HG02885 (cell line): ENCODE measurements around the gene SOS1.

Experiments used
- ATAC-seq: cut with Tn5 transposase; IDR thresholded peaks from one replicate; pipeline ENCODE4 v1.9.1; 2021; ENCODE audit warnings: mild to moderate bottlenecking; ENCODE audit not compliant: unreplicated experiment, poor library complexity

The SOS1 gene

DNA sequence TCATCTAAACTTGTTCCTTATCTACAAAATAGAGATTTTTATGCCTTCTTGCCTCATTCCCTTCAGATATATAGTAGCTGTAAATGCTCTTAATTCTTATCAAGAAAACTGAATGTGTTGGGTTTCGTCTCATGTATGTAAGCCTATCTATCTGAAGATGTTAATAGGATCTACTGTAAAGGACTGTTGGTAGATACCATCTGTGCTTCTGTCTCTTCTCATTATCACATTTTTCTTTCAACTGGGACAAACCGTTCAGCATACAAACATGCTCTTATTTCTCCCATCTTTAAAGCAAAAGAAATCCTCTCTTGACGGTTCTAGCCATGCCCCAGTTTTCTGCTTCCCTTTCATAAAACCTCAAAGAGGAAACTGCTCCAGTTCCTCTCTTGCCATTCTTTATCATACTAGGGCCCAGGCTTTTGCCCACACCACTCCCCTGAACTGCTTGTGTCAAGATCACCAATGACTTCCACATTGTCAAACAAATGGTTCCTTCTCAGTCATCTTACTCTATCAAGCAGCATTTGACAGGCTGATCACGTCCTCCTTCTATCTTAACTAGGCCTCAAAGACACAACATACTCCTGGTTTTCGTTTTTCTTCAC is 142.5 kb downstream of the SOS1 start:
- ATAC-seq, result no peak

DNA sequence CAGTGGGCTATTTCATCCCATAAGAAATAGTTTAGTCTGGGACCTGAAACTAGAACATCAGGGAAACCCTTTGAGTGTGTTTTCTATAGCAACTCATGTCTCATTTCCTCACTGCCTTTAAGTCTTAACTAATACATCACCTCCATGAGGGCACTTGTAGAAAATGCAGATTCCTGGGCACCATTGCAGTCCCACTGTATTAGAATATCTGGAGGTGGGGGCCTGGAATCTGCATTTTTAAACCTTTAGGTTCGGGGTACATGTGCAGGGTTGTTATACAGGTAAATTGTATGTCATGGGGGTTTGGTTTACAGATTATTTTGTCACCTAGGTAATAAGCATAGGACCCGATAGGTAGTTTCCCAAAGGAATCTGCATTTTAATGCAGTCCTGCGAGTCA is 143.8 kb downstream of the SOS1 start:
- ATAC-seq, result no peak

DNA sequence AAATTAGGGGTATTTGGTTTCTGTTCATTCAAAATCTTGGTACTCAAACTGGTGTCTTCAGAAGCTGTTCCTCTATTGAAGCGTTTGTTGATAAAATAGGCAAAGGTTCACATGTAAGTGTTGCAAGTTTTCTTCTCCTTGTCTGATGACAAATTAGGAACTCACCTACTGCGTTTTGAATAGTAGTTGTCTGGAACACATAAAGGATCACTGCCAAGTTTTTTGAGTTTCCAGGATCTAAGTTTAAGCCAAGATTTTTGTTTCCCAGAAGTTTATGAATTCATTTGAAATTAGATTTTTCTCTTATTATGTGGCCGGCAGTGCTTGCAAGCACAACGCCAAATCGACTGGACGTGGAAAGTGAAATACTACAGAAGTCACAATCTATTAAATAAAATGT is 145.8 kb downstream of the SOS1 start:
- ATAC-seq, result no peak

DNA sequence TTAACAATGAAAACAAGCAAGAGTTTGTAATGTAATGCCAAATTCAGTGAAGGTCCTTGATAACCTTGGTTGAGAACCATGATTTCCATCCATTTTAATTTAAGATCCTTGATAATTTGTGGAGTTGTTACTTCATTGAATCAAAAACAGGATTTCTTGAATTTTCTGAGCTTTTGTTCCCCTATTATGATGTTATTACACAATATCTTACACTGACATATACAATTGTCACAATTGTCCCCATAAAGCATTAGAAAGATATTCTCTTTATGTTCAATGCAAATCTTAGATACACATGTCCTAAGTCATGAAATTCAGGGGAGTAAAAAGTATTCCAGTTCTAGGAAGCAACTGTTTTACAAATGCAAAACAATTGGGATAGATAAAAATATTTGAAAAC is 147.6 kb downstream of the SOS1 start:
- no peak for ATAC-seq

DNA sequence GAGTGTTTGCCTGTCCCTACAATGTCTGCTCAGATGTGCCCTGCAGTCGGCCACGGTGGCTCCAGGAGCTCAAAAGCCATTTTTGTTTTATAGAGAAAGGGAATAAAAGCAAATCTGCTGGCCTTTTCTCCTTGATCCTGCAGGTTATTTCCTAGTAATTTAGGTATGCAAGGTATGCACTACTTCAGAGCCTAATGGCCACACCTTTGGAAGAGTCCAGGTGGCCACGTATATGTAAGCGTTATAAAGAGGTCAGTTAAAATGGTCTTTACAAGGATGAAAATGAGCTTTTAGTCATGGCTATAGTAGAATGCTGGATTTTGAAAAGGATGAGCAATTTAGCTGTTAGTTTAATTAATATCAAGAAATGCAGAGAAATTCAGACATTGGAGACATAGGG is 149.5 kb downstream of the SOS1 start:
- ATAC-seq, result no peak

DNA sequence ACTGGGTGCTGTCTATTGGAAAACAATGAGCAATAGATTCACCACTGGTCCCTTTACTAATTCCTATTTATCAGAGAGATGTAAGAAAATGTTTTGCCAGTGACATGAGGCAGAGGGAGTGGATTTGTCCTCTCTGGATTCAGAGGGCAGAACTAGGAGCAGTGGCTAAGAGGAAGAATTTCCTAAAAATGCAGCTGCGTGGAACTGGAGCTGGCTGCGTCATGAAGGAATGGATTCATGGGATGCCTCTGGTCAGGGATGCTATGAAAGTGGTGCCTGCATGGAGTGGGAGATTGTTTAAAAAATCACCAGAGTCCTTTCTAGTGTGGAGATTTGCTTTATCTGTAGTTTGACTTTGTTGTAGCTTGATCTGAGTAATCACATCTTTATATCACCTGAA is 152.8 kb downstream of the SOS1 start:
- ATAC-seq, result no peak

DNA sequence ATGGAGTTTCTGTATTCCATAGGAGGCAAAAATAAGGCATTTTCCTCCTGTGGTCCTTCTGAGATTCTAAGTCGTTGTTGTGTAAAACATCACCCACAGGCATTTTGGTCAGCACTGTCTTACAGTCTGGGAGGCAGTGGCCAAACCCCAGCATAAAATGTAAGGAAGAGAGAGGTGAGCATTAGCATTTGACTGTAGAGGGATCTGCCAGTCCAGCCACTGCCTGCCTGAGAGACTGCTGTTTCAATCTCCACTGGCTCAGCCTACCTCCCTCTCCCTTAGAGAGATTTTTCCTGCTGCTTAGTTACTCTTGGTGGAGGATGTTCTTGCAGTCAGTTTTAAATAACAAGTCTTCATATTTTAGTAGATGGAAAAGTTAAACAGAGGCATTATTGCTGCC is 154.2 kb downstream of the SOS1 start:
- ATAC-seq, result no peak

DNA sequence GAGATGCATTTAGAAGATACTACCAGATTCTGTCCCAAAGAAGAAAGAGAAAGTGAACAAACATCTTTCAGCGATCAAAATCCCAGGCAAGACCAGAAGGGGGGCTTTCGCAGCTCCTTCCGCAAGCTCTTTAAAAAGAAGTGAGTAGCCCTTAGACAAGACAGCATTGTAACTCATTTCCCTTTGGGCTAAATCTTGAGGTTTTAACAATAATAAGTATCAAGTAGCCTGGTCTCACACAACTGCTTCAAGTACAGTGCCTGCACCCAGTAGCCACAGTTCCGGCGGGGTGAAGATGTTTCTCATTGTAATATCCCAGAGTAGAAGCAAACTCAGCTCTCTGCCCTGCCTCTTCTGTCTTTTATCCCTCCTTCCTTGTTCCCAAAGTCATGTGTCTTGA is 154.8 kb downstream of the SOS1 start:
- ATAC-seq, result no peak

DNA sequence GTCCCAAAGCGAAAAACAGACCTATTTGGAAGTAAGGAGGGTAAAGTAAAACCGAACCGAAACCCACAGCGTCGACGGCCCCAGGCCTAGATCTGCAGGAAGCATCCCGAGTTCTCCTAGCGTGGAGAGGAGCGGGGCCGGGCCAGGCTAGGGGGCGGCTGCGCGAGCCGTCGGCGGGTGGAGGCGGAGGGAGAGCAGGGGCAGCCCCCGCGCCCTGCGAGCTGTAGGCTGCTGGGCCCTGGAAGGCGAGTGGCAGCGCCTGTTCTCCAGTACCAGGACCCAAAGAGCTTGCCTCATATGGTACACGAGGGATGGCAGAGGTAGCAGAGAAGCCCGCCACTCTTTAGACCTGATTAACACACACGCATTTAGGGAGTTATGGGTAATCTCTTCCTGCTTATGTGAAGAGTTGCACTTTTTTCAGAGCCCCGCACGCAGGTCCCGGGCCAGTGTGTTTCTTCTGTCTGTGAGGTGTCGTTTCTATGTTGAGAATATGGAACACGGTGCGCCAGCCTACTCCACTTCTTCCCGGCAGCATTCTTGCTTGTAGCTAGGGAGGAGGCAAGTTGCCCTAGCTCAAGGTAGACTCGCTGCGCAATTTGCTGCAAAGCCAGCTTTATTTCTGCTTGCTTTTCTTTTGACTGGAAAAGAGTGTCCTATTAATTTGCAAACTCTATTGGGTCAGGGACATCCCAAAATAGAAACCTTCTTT is 160.1 kb downstream of the SOS1 start:
- peak; percentile 61 for ATAC-seq

DNA sequence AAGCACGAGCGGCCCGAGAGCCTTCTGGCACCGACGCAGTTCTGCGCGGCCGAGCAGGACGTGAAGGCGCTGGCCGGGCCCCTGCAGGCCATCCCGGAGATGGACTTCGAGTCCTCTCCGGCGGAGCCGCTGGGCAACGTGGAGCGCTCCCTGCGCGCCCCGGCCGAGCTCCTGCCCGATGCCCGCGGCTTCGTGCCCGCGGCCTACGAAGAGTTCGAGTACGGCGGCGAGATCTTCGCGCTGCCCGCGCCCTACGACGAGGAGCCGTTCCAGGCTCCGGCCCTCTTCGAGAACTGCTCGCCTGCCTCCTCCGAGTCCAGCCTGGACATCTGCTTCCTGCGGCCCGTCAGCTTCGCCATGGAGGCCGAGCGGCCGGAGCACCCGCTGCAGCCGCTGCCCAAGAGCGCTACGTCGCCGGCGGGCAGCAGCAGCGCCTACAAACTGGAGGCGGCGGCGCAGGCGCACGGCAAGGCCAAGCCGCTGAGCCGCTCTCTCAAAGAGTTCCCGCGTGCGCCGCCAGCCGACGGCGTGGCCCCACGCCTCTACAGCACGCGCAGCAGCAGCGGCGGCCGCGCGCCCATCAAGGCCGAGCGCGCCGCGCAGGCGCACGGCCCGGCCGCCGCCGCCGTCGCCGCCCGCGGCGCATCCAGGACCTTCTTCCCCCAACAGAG is 160.8 kb downstream of the SOS1 start:
- ATAC-seq, result peak; percentile 88

DNA sequence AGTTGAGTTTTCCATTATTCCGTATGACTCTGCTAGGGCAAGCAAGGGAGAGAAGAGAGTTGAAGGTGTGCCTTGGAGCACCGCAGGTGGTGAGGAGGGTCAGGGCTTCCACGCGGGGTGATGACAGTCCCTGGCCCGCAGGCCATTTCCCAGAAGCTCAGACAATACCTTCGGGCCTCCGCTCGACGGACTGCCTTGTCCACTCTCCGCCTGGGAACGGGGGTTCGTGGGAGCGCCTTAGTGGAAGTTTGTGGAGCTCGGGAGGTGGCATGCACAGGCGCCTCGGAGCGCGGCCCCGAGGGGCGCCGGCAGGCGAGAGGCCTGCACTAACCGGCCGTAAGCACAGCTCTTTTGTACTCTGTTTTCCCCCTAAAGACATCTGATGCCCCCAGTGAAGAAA is 161.4 kb downstream of the SOS1 start:
- no peak for ATAC-seq

DNA sequence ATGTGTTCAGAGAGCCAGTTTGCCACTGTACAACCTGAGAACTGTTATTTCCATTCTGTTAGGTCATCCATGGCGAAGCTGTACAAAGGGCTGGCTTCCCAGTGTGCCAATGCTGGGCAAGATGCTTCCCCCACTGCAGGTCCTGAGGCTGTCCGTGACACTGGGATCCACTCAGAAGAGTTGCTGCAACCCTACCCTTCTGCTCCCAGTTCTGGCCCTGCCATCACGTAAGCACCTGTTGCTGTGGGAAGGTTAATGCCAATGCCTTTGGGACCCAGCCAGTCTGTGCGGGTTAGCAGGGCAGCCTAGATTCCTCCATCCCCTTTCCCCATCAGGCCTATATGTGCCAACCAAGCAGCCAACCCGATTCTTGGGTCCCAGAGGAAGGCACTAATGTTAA is 162.9 kb downstream of the SOS1 start:
- no peak for ATAC-seq

DNA sequence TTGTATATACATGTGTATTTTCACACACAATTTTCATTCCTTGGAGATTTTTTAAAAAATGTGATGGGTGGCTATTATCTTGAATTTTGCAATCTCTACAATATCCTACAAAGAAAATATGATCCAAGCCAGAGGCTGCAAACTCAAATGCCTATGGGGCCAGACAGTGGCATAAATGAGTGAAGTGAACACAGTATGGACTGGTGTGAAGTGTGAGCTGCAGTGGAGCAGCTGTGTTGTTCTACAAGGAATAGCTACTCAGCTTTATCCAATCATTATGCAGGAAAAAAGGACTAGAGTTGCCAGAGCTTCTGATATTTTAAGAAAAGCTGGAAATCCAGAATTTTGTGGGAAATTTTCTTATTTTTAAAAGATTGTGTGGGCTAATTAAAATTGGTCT is 169.1 kb downstream of the SOS1 start:
- ATAC-seq, result no peak

DNA sequence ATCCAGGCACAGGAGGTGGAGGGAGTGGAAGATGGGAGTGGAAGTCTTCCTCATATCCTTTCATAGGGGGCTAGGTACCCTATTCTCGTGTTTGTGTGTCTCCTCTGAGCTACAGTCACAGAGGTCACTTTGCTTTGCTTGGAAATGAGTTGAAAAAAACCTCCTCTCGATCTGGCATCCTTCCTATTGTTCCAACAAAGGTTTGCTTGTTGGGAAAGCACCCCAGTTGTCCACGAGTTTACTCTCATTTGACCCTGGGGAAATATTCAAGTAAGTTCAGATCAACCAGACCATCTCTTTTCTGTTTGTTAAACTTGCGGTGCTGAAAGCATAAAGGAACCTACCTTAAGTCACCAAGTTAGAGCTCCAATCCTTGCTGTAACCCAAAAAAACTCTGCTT is 171.9 kb downstream of the SOS1 start:
- ATAC-seq, result no peak

DNA sequence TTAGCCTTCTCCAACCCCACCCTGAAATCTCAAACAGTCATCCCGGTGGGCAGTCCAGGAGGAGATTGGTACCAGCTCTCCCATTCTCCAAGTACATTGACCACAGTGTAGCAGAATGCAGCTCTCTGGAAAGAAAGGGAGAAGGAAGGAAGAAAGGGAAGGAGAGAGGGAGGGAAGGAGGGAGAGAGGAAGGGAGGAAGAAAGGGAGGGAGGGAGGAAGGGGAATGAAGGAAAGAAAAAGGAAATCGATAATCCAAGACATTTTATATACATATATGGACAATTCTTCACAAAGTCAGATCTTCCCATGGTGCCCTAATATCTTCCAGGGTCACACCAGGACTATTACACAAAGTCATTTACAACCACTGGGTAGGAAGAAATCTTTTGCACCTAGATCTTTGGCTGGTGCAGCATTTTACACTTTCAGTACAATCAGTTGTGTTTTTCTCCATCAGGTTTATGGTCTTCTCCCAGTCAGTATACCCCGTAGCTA is 172.4 kb downstream of the SOS1 start:
- no peak for ATAC-seq

DNA sequence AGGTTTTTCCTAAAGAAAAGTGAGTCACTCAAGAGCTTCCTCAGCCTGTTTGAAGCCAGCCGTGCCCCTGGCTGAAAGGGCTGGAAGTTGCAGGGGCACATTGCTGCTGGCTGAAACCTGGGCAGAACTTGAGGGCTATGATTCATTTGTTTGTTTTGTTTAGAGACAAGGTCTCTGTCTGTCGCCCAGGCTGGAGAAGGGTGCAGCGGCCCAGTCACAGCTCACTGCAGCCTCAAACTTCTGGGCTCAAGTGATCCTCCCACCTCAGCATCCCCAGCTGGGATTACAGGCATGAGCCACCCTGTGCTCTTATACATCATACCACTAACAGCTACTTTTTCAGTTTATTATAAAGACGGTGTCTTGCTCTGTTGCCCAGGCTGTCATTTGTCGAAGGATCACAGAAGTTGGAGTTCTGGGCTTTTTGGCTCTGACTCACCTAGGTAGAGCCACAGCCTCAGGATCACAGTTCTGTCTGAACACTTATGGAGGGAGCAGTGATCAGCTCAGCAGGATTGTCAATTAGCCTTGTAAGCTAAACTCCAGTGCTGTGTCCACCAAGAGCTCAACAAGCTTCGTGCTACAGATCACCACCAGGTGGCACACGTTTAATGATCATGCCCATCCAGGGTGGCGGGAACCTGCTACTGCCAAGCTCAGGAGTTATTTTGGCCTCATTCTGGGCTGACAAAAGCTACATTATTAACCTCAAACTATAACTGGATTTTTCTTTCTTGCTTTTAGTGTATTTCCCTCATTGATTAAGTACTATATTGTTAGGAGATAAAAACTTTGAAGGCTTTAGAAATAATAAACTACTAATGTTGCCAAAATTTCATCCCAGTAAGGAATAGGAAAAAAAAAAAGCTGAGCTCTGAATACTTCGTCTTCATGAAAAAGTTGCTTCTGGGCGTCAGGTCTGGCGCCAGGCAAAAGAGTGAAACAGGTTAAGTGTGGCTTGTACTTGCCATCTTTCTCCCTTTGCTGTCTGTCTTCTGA is 173.3 kb downstream of the SOS1 start:
- peak; percentile 84 for ATAC-seq

DNA sequence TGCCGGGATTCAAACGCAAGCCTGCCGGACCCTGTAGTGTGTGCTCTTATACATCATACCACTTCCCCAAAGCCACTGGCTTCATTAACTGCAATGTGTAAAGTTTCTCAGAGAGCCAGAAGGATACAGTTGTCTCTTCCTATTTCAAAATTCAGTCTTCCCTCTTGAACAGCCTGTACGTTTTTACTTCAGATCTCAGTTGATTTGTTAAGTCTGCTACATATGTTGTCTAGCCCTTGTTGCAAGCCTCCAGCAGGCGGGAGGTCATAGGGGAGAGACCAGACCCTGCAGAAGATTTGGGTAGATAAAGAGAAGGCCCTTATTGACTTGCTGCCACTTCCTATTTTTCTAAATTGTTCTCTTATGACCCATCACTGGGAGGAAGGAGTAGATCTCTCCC is 174.9 kb downstream of the SOS1 start:
- no peak for ATAC-seq

DNA sequence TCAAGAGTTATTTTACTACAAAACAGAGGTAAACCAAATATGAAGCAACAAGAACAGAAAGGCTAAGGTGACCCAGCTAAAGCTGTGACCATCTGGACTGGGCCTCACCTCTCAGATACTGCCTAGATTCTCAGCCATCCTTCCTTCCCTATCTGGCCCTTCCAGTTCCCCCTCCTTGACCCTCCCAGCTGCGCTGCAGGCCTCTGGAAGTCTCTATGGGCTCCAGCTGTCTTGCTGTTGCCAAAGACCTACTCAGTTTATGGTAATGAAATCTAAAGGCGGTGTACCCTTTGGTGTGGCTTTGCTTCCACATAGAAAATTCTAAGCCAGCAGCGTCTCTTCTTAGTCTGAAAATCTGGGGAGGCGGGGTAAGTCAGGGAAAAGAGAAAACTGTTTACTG is 175.5 kb downstream of the SOS1 start:
- ATAC-seq, result no peak

DNA sequence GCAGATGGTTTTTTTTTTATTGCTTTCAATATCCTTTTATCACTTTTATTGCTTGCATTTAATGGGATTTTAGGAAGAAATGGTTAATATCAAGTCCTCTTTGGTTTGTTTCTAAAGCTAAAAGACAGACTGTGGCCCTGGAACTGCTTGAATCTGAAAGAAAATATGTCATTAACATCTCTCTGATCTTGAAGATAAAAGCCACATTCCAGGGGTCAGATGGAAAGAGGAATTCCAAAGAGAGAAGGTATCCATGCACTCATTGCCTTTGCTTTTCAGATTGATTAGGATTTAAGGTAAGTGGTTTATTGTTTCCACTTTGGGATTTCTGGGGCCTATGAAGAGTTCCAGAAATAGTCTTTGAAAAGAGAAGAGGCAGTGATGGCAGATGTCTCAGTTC is 177.1 kb downstream of the SOS1 start:
- ATAC-seq, result no peak

DNA sequence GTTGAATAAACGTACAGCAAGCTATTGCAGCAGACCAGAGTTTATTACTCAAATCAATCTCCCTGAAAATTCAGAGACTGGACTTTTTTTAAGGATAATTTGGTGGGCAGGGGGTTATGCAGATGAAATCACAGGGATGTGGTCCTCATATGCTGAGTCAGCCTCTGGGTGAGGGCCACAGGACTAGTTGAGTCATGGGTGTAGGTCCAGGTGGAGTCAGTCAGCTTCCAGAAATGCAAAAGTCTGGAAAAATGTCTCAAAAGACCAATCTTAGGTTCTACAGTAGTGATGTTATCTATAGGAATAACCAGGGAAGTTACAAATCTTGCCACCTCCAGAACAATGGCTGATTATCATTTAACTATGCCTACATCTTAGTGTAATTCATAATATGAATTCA is 180.1 kb downstream of the SOS1 start:
- no peak for ATAC-seq

DNA sequence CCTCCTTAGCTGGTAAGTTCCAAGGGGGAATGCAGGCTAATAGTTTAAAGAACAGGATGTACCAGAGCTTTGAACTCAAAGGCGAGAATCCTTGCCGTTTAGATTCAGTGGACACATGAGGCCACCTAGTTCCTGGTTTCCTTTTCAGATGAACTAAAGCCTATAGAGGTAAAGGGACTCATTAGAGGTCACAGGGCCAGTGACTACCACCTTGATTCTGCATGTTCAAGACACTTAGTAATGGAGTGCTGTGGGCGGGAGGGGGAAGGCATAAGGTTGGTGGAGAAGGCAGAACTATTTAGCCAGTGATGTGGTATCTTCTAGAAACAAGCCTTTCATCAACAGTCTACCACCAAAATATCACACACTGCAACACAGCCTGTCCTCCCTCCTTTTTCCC is 183.3 kb downstream of the SOS1 start:
- no peak for ATAC-seq
